GM18520 (cell line): ENCODE data around the gene MEF2C.

Experiments used
- ATAC-seq: cut with Tn5 transposase; IDR thresholded peaks from one replicate; pipeline ENCODE4 v1.9.1; 2021; ENCODE audit not compliant: unreplicated experiment

Gene MEF2C

DNA sequence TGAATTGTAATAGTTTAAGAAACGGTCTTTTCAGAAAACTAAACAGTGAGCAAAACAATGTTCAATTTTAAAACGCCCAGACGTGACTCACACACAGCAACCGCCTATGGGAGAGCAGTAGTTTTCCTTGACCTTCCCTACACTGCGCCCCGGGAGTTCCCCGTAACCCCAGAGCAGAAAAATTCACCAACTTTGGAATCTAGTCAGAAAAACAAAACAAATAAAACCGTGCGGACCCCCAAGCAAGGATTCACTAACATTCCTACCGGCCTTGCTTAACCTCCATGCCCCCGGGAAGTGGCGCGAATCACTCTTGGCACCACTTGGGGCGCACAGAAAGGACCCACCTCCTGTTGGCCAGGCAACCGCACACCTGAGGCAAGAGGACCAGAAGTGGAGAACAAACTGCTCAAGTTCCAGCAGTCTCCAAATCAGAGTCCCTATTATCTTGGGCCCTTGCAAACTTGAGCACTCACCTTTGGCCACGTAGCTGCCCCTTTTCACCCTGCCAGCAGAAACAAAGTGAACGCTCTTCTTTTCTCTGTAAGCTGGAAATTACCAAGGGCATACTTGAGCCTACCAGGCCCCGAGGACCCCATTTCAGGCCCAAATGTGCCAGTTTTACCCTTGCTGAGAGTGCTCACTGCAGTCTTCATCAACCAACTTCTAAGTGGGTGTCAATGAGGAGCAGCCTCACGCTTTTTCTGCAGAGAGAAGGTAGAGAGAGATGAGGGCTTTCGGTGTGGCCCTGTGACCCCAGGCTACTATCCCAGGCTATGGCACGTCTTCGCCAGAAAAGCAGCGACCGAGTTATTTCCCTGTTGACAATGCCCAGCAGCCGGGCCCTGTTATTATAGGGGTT, 189.7 kb downstream of the MEF2C start:
- no peak for ATAC-seq

DNA sequence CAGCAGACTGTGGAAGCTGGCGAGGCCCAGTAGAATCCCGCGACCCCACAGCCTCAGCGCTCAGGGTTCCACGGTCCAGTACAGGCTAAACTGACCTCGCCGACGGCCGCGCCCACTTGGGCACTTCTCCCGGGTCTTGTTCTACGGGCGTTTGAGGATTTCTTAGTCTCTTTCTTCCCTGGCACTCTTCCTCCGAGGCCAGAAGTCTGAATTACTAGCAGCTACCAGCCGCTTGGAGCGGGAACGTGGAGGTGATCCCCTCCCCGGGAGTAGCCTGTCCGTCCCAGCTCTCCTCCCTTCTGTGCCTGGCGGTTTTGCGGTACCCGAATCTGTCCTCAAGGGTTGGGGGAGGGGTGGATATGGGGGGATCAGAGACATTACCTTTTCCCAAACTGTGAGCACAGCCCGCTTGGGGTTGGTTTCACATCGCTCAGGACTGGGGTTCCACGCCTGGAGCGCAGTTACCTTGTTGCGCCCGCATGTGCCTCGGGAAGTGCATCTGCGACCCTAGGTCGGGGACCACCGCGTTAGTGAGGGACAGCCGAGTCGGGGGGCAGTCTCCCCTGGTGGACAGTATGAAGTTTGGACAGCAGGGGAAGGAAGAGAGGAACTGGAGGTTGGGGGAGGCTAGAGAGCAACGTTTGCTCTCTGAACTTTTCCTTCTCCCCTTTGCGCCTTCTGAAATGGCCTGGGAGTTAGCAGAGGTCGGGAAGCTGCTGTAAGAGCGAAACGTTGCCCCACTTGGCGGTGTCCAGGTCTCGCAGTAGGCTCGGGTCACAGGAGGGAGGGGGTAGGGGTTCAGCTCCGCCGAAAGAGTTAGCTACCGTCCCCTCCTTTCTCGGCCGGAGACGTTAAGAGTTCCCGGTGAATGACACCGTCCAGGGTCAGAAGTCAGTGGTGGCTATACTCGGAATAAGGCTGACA, 190.8 kb downstream of the MEF2C start:
- no peak for ATAC-seq

DNA sequence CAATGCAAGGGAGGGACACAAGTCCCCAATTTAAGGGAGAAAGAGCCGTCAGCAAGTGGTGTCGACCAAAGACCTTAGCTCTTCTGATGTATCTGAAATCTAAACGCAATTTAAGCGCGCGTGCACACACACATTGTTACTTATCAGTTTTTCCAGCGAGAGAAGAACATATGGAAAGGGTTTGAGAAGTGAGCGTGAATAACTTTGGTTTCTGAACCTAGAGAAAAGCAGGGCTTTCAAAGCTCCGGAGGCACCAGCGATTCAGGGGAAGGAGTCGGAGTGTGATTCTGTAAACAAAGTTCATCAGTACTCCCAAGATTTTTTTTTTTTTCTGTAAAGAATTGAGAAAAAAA, 191.8 kb downstream of the MEF2C start:
- ATAC-seq, result no peak

DNA sequence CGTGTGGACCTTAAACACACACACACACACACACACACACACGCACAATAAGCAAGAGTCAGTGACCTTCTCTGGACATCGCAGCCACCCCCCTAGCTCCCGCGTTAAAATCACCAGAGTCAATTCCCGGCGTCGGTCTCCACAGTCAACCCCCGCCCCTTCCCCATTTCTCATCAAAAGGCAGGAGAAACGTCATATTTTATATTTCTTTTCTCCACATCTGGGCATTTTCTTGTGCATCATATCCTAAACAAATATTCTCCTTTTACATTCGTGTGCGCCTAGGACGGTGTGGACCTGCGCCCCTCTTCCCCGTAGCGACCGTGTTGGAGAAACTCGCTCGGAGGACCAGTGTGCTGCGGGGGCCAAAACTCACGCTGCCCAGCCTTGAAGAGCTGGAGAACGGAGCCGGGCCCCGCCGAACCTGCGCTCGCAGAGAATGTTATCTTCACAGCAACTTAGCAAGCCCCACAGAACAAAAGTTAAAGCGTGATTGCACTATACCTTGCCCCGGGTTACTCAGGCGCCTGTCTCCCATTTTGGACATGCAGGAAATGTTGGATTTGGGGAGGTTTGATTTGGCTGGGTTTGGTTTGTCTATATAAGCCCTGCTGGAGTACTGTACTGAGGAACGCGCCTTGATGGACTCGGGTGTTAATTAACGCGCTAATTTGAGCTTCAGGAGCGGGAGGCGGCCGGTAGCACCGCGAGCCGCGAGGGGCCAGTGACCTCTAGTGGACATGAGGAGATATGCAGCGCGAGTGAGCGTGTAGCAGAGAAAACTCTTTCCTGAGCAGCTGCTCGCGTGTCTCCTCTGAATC, 192.4 kb downstream of the MEF2C start:
- ATAC-seq, result peak; percentile 72

DNA sequence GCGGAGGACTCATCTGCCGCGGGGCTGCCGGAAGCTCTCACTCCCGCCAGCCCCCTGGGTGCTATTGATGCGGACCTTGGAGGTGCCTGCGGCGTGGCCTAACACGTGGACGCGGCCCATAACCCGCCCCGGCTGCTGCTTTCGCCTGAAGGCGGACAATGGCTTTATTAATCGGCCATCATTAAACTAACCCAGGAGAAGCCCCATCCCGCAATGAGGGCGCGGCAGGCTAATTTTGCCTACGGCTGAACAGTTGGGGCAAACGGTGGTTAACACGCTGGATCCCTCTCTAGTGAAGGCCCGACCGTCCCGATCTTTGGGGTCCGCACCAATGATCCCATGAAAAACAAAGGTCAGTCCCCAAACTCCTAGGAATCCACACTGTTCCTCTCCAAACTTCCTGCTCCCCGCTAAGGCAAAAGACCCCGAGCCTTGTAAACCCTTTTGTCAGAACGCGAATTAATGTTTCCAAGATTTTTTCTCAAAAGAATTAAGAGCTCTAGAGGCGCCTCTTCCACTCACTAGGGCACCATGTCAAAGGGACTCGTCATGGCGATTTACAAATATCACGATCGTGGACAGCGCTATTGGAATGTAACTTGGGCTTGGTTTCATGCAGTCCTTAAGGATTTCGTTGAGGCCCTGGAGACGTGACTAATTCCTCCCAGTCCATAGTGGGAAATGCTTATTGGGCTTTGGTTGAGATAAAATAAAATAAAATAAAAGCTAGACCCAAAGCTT, 193.1 kb downstream of the MEF2C start:
- no peak for ATAC-seq

DNA sequence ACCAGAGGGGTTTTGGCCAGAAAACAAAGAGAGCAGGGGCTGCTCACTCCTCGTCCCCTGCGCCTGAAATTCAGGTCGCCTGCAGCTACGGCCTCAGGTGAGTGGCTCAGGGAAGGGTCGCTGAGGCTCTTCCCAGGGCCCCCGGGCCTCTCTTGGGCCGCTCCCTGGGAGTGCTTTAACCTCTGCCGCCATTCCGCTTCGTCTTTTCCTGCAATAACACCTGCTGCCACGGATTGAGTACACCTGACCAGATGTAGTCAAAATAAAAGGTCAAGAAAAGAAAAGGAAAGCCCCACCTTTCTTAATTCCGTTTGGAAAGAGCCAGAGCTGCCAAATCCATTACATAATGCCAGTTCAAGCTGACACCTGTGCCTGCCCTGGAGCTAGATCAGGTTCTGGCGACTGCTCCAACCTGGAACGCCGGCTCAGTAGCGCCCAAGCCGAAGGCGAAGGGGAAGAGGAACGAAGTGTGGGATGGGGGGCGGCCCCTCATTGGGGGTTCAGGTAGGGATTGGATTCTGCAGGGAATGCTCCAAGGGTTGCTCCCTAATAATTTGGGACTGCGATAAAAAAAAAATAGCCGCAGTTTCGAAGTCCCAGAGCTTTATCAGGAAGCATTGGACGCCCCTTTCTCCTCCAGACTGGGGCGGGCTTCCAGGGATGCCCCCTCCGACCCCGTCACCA, 193.9 kb downstream of the MEF2C start:
- ATAC-seq, result no peak

DNA sequence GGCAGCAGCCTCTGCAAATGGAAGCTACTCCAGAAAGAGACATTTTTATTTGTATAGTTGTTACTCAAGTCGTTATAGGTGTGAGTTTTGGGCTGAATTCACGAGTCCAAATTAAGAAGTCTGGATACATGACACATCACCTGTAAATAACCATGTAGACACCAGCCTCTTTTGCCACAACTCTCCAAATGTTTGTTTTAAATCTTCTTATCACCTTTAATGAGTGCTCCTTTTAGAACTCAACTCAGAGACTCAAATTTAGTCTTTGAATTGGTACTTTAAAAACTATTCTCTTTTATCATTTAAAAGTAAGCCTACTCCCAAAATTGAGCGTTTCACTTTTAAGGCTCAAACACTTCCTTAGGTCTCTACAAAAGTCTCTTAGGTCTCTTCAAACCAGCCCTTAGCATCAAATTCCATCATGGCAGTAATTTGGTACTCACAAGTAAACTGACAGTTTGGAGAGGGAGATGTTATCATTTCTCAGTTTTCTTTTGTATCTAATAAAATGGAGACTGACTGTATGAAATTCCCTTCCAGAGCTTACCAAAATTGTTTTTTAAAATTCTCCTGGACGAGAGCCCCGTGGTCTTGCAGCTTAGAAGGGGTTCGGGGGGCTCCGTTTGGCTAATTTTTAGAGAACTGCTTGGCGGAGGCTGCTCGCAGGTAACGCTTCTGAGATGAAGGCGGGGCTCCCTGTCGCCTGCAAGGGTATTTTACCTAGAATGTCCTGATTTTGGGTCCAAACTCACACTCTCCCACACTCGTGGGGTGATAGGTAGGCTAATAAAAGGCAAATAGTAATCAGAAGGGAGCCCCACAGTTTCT, 194.6 kb downstream of the MEF2C start:
- no peak for ATAC-seq

DNA sequence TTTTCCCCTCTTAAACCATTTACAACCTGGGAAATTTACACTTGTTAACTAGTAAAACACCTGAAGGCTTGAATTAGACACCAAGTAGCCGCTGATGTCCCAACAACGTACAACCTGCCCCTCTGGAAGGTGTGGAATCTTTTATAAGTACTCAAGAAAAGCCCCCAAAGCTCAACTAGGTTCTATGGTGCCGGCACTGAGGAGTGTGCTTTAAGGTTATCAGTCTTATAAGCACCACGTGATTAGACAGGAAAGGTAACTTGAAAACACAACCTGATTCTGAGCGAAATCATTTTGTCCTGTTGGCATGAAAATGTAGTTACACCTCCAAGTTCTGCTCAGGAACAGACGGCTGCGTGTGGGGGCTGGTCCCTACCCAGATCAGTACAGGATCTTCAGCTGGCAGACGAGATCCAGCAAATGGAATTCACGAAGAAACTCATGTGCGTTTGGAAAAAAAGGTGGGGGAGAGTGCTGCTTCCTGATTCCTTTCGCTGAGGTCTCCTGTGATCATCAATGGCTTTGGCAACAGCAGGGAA, 195.5 kb downstream of the MEF2C start:
- ATAC-seq, result no peak

DNA sequence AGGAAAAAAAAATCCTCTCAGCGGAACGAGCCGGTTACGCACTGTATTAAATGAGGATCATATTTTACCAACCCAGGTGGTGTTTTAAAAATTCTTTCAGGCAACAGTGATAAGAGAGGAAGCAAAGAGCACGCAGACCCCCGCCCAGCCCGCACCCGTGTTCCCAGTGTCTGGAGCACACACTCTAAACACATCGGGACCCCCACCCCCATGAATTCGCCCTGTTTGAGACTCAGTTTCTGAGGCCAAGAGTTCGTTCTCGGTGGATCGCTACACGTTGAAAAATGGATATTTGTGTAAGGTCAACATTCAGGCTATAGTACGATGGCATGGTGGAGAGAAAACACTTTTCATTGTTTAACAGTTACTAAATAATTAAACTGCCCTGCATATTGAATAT, 196.3 kb downstream of the MEF2C start:
- no peak for ATAC-seq

DNA sequence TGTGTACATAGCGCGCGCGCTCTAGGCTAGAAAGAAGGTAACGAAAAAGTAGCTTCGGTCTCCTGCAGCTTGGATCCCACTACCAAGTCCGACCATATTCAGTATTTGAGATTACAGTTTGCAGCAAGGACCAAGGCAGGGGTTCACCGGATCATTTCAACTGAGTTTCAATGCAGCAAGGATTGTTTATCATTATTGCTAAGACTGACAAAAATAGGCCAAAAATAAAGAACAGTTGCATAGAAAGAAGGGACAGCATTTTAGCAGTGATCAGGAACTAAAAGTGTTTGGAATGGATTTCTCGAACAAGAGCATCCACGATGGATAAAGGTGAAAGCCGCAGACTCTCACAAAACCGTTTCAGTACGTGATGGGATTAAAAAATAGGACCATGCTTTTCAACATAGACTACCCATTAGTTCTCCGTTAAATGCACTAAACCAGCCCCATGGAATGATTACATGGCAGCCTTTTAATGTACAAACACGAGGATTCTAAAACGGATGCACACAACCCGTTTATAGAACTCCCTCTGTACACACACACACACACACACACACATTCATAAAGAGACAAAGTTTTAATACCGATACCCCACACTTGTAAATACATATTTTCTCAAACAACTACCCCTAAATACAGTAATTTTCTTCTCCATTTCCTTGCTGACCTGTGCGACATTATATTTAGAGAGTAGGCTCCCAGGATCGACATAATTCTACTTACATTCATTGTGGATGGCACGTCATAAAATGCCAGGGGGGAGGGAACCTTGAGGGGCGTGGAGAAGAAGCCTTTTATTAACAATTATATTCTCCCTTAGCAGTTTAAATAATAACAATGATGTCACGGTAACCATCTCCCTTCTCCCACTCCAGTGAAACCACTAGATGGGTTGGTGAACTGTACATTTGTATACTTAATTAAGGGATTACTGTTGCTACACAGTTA, 197.1 kb downstream of the MEF2C start:
- ATAC-seq, result no peak

DNA sequence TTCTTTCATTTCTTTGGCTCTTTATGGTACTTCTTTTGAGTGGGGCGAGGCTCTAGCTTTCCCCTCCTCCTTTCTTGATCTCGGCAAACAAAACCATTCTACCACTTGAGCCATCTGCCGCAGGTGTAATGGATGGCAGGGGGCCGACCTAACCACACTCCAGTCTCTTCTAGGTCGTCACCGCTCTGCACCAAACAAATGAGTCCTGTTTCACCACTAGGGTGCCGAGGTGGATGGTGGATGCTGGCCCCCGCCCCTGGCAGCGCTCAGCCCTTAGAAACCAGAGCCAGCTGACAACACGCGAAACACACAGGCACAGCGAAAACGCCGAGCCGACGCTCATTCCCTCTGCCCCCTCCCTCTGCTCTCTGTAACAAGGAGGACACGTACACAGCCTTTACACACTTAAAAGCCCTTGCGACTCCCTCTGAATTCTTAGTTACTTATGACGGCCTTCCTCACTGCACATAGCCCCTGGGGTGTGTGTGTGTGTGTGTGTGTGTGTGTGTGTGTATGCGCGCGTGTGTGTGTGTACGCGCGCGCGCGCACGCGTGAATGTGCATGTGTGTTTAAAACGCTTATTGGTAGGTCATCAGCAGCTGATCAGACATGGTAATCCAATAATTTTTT, 199.4 kb downstream of the MEF2C start:
- ATAC-seq, result peak; percentile 36

DNA sequence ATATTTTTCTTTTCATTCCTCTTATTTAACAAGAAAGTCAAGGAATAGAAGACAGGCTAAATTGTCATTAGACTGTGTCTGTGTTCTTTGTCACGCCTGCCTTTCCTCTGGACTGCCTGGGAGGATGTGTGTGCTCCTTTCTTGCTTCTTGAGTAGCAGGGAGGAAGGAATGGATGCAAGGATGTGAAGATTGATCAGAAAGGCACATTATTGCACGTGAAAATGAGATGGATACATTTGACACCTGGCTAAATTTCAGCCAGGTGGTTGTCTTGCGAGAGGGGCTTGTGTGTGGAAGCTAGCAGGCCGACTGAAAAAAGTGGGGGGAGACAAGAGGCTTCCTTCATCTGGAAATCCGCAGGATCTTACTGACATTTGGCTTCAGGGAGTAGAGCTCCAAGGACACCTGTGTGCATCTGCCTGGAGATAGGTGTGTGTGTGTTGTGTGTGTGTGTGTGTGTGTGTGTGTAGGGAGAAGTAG, 200.1 kb downstream of the MEF2C start:
- ATAC-seq, result no peak

DNA sequence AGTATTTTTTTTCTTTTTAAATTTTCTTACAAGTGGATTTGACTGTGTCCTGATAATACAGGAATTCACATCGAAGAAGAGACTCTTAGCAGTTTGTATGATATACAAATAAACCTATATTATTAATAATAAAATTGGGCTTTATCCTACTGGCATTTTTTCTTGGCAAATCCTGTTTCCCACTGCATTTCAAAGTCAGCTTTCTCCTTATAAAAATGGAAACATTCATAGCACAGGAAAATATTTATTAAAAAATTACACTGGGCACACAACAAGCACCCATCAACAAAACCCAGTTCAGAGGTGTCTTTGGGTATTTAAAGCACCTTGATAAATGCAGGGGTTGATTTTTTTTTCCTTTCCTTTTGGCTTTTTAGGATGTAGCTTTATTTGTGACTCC, 200.9 kb downstream of the MEF2C start:
- ATAC-seq, result no peak

DNA sequence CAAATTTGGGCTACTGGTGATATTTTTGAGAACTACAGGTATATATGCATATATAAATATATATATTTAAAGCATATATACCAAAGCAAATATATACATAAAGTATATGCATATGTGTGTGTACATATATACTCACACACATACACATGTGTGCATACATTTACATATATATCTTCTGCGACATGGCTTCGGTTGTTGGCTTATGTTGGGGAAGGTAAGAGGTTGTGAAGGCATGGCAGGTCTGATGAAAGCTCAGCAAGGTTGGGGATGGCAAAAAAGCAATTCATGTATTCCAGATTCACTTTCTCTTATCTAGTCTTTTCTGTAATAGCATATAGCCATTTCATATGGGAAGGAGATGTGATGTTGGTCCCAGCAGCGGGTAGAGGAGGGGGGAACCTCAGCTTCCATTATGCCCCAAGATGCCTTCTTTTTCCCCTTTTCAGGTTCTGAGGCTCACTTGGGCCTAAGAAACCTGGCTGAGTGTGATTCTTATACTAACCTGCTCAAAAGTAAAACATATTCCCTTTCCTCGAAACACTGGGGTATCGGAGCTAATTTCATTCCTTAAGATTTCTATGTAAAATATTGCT, 201.7 kb downstream of the MEF2C start:
- no peak for ATAC-seq

DNA sequence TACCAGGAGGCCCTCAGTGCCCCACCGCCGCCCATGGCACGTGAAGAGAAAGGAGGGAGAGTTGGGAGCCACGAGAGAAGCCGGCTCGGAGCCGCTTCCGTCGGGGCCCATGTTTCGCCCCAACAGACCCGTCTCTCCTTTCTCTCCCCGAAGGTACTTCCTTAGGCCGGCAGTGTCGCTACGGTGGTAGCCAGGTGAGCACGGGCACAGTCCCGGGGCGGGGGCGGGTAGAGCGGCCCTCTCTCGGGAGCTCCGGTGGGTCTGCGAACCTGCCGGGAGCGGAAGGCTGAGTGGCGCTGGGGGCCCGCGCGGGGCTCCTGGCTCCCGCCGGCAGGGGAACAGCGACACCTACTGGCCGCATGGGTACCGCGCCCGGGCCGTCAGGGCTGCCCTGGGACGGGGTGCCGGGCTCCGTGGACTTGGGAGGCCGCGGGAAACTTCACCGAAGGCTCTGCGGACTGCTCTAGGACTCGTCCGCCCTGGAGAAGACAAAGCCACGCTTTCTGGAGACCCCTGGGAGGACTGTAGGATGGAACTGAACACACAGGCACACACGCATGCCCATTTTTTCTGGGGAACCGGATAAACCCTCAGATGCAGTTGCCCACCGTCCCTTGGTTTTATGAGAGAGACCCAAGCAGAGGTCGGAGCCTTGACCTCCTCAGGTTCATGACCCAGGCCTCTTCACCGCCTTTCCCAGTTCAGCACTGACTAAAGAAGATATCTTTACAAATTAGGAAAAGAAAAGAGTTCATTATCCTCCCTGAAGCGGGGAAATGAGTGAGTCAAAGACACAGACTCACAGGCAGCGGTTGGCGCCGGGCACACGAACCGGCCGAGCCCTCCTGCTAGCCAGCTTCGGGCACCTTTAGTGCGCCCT, 202.5 kb downstream of the MEF2C start:
- peak; percentile 60 for ATAC-seq

DNA sequence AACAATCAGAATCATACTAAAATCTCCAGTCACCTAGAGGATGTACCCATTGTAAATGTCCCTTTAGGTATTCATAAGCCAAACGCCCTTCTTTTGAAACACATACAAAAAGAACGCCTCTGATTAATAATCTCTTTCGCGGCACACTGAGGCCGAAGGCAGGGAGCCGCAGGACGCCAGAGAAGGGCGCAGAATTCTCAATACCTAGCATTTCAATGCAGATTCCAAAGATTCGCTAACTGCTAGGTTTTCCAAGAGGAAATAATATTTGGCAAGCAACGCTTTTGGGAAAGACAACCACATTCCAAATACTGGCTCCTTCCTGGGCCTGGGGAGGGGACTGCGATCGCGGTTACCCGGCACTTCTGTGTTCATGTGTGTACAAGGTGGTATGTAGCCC, 203.3 kb downstream of the MEF2C start:
- ATAC-seq, result no peak
